RWPE2 (cell line): ENCODE measurements around the gene PPARGC1A.
A peak's percentile ranks its signal among the peaks of the same experiment; 100 is the strongest.

Source experiments
- ATAC-seq: fragments of 200-7000 bp; cut with Tn5 transposase; 3 replicates; pipeline ENCODE4 v1.9.1; 2021; ENCODE audit warnings: low read depth
- DNase-seq: peaks from one replicate; pipeline ENCODE4 v3.0.0-alpha.2; 2020; ENCODE audit warnings: low spot score
- H3K27ac ChIP-seq: fragments of 450-650 bp; 2 replicates; pipeline ENCODE4 v1.5.1; 2017; ENCODE audit warnings: mild to moderate bottlenecking; ENCODE audit not compliant: poor library complexity, severe bottlenecking
- H3K27me3 ChIP-seq: fragments of 250-450 bp; sonication (Bioruptor Pico); 2 replicates; pipeline ENCODE4 v1.5.1; 2021; ENCODE audit warnings: mild to moderate bottlenecking, moderate library complexity; ENCODE audit not compliant: insufficient read depth, poor library complexity, severe bottlenecking
- H3K36me3 ChIP-seq: fragments of 250-450 bp; sonication (Bioruptor Pico); 2 replicates; pipeline ENCODE4 v1.5.1; 2020; ENCODE audit warnings: low read depth, mild to moderate bottlenecking, moderate library complexity
- H3K4me1 ChIP-seq: fragments of 250-450 bp; sonication (Bioruptor Pico); 2 replicates; pipeline ENCODE4 v1.5.1; 2021; ENCODE audit warnings: mild to moderate bottlenecking, moderate library complexity; ENCODE audit not compliant: insufficient read depth, poor library complexity, severe bottlenecking
- H3K4me3 ChIP-seq: fragments of 250-450 bp; sonication (Bioruptor Pico); 2 replicates; pipeline ENCODE4 v1.5.1; 2021; ENCODE audit warnings: mild to moderate bottlenecking, moderate library complexity; ENCODE audit not compliant: severe bottlenecking
- H3K9me3 ChIP-seq: fragments of 250-450 bp; sonication (Bioruptor Pico); 2 replicates; pipeline ENCODE4 v1.5.1; 2021; ENCODE audit warnings: mild to moderate bottlenecking, moderate library complexity; ENCODE audit not compliant: severe bottlenecking
- CTCF ChIP-seq: fragments of 450-650 bp; IDR thresholded peaks from one replicate; pipeline ENCODE4 v1.5.1; 2017; ENCODE audit warnings: mild to moderate bottlenecking, moderate library complexity; ENCODE audit not compliant: poor library complexity, severe bottlenecking

PPARGC1A gene

GRCh38 chr4:23837371-23837770, 52.5 kb downstream of the PPARGC1A start:
- H3K9me3 ChIP-seq = no peaks in the 10 kb centered on the region
- no peak overlapping the region for H3K4me3 ChIP-seq
- H3K36me3 ChIP-seq = no peaks in the 10 kb centered on the region
- ATAC-seq (no peak), DNase-seq (no peak)
- H3K27ac ChIP-seq = no peak overlapping the region
- H3K4me1 ChIP-seq = no peaks in the 10 kb centered on the region
- no peaks in the 10 kb centered on the region for H3K27me3 ChIP-seq
- no peak for TF ChIP-seq CTCF

GRCh38 chr4:23835774-23836478, 53.9 kb downstream of the PPARGC1A start:
- Histone ChIP-seq H3K36me3 (no peaks in the 10 kb centered on the region), H3K27me3 (no peaks in the 10 kb centered on the region), H3K27ac (no peak overlapping the region), H3K9me3 (no peaks in the 10 kb centered on the region), H3K4me1 (no peaks in the 10 kb centered on the region), H3K4me3 (no peak overlapping the region)
- DNase-seq = no peak
- ATAC-seq = no peak
- no peak for TF ChIP-seq CTCF

GRCh38 chr4:23828779-23829178, 61.1 kb downstream of the PPARGC1A start:
- no peak overlapping the region for H3K27ac ChIP-seq

GRCh38 chr4:23828020-23828715, 61.7 kb downstream of the PPARGC1A start:
- no peaks in the 10 kb centered on the region for H3K9me3 ChIP-seq
- no peak for TF ChIP-seq CTCF
- no peaks in the 10 kb centered on the region for H3K4me1 ChIP-seq
- DNase-seq = no peak
- no peak overlapping the region for H3K27ac ChIP-seq
- no peaks in the 10 kb centered on the region for H3K36me3 ChIP-seq
- H3K27me3 ChIP-seq = no peaks in the 10 kb centered on the region
- no peak overlapping the region for H3K4me3 ChIP-seq
- no peak for ATAC-seq

More at GRCh38 chr4:23828779-23829178, 61.1 kb downstream of the PPARGC1A start:
- no peak for TF ChIP-seq CTCF
- Histone ChIP-seq H3K27me3 (no peaks in the 10 kb centered on the region), H3K4me3 (no peak overlapping the region), H3K36me3 (no peaks in the 10 kb centered on the region), H3K9me3 (no peaks in the 10 kb centered on the region), H3K4me1 (no peaks in the 10 kb centered on the region)
- DNase-seq (no peak), ATAC-seq (no peak)

GRCh38 chr4:23822181-23822580, 67.7 kb downstream of the PPARGC1A start:
- no peak for TF ChIP-seq CTCF
- no peak for DNase-seq
- ATAC-seq = peak; percentile 65
- Histone ChIP-seq H3K4me1 (no peaks in the 10 kb centered on the region), H3K4me3 (no peak overlapping the region), H3K27ac (no peak overlapping the region), H3K27me3 (no peaks in the 10 kb centered on the region), H3K9me3 (no peaks in the 10 kb centered on the region), H3K36me3 (no peaks in the 10 kb centered on the region)
